ENCODE measurements around the gene UAP1. TPM values are rescaled to one million over a fixed set of nuclear protein-coding genes. Genes with fewer than 3 reads are reported as not detected.

The UAP1 gene
- total and polyA plus RNA-seq, 2 donors (not counting 1 experiment from before 2014, with no cell fraction given): 5.3 to 16.4 TPM

DNA sequence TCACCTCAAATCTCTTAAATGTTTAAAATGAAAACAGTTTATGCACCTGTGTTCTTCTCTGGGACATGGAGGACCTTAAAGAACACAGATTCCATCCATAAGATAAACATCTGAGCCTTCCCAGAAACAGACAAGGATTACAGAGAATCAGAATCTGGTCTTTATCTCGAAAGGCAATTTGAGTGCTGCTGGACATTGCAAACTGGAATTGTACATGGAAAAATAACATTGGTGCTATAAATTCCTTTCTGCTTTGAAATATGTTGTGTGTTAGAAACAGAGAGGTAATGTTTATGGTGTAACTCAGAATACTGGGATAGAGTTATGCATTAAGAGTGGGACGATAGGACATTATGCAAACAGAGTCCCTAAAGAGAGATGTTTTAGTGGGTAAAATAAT, 64.2 kb downstream of the UAP1 start:
- Mint-ChIP-seq H3K27me3 (peaks cover 32% of the 10 kb centered on the region), H3K4me3 (no peak overlapping the region), H3K27ac (no peak overlapping the region), H3K4me1 (no peaks in the 10 kb centered on the region), H3K9me3 (ENCODE audit: insufficient read depth) (no peaks in the 10 kb centered on the region)
- 80% methylated on average over 1 of the region's 2 CpGs for WGBS (ENCODE audit: insufficient coverage)
- intact Hi-C loops (cut with micrococcal nuclease): loop anchor here (2.0 to 5.0 kb wide), 2 partner anchors 569 to 833 kb away; no protein-coding TSS in a partner anchor
- DNase-seq (no peak), ATAC-seq (ENCODE audit: low read depth) (no peak)
- POLR2A ChIA-PET: no interaction called here
- Histone ChIP-seq H3K4me1 (ENCODE audit: control insufficient read depth in 2 of 2, insufficient read depth in 2 of 2, low read length in 2 of 2) (no peaks in the 10 kb centered on the region), H3K9ac (ENCODE audit: low read length) (no peak overlapping the region), H3K27ac (ENCODE audit: low read length in 2 of 2) (no peak overlapping the region), H3K79me2 (ENCODE audit: control insufficient read depth, insufficient read depth, low read length) (no peaks in the 10 kb centered on the region), H3K4me2 (replicated peaks; ENCODE audit: low read depth, low read length, poor library complexity, severe bottlenecking) (no peak overlapping the region), H3K27me3 (replicated peaks in 1 of 4; ENCODE audit: control extremely low read depth in 1 of 4, control insufficient read depth in 3 of 4, insufficient read depth in 4 of 4, low read length in 3 of 4) (peaks cover 0 to 11% (median 4%) of the 10 kb centered on the region in 4 experiments), H3K9me3 (ENCODE audit: control extremely low read depth in 1 of 3, control insufficient read depth in 2 of 3, insufficient read depth in 1 of 3, low read length in 2 of 3) (no peaks in the 10 kb centered on the region), H3K36me3 (replicated peaks in 1 of 2; ENCODE audit: control extremely low read depth in 1 of 2, control insufficient read depth in 1 of 2, extremely low read depth in 1 of 2, insufficient read depth in 2 of 2, low read length in 1 of 2) (no peaks in the 10 kb centered on the region), H4K20me1 (ENCODE audit: control insufficient read depth, insufficient read depth, low read length, poor library complexity, severe bottlenecking) (no peaks in the 10 kb centered on the region), H3K4me3 (ENCODE audit: control extremely low read depth in 1 of 5, extremely low read depth in 1 of 5, insufficient read depth in 1 of 5, low read depth in 2 of 5, low read length in 4 of 5) (no peak overlapping the region), H2AFZ (ENCODE audit: insufficient read depth, low read depth, low read length, poor library complexity, severe bottlenecking) (no peak overlapping the region)
- CTCF ChIA-PET: no interaction called here
- no peak for TF ChIP-seq EZH2 (IDR thresholded peaks at IDR 0.05; ENCODE audit: borderline replicate concordance, insufficient read depth, low read depth, low read length, poor library complexity, severe bottlenecking)
- TF ChIP-seq, protein P1, sequence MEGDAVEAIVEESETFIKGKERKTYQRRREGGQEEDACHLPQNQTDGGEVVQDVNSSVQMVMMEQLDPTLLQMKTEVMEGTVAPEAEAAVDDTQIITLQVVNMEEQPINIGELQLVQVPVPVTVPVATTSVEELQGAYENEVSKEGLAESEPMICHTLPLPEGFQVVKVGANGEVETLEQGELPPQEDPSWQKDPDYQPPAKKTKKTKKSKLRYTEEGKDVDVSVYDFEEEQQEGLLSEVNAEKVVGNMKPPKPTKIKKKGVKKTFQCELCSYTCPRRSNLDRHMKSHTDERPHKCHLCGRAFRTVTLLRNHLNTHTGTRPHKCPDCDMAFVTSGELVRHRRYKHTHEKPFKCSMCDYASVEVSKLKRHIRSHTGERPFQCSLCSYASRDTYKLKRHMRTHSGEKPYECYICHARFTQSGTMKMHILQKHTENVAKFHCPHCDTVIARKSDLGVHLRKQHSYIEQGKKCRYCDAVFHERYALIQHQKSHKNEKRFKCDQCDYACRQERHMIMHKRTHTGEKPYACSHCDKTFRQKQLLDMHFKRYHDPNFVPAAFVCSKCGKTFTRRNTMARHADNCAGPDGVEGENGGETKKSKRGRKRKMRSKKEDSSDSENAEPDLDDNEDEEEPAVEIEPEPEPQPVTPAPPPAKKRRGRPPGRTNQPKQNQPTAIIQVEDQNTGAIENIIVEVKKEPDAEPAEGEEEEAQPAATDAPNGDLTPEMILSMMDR (IDR thresholded peaks at IDR 0.05): no peak

DNA sequence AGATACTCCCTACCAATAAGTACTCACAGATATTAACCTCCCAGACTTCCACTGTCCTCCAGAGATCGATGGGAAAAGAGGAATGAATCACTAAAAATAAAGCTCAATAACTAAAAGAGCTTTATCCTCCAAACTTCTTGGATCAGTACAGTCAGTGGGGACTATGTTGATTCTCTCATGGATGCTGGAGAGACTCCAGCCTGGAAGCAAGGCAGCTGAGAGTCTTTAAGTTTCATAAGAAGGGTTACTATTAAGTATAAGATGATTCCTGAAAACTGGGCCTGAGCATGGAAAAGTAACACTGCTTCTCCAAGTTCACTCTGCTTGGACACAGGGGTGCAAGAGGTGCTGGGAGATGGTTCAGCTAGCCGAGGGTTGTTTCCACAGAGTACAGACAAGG, 64.6 kb downstream of the UAP1 start:
- no peak for ATAC-seq (ENCODE audit: low read depth)
- no peak overlapping the region for H3K27ac Mint-ChIP-seq
- DNase-seq: no peak
- no peaks in the 10 kb centered on the region for H3K9me3 Mint-ChIP-seq (ENCODE audit: insufficient read depth)
- Histone ChIP-seq H3K36me3 (replicated peaks in 1 of 2; ENCODE audit: control extremely low read depth in 1 of 2, control insufficient read depth in 1 of 2, extremely low read depth in 1 of 2, insufficient read depth in 2 of 2, low read length in 1 of 2) (no peaks in the 10 kb centered on the region), H3K4me2 (replicated peaks; ENCODE audit: low read depth, low read length, poor library complexity, severe bottlenecking) (no peak overlapping the region), H3K4me3 (ENCODE audit: control extremely low read depth in 1 of 5, extremely low read depth in 1 of 5, insufficient read depth in 1 of 5, low read depth in 2 of 5, low read length in 4 of 5) (no peak overlapping the region), H2AFZ (ENCODE audit: insufficient read depth, low read depth, low read length, poor library complexity, severe bottlenecking) (no peak overlapping the region), H4K20me1 (ENCODE audit: control insufficient read depth, insufficient read depth, low read length, poor library complexity, severe bottlenecking) (no peaks in the 10 kb centered on the region), H3K27ac (ENCODE audit: low read length in 2 of 2) (no peak overlapping the region), H3K4me1 (ENCODE audit: control insufficient read depth in 2 of 2, insufficient read depth in 2 of 2, low read length in 2 of 2) (no peaks in the 10 kb centered on the region), H3K9ac (ENCODE audit: low read length) (no peak overlapping the region), H3K27me3 (replicated peaks in 1 of 4; ENCODE audit: control extremely low read depth in 1 of 4, control insufficient read depth in 3 of 4, insufficient read depth in 4 of 4, low read length in 3 of 4) (peaks cover 0 to 15% (median 4%) of the 10 kb centered on the region in 4 experiments), H3K9me3 (ENCODE audit: control extremely low read depth in 1 of 3, control insufficient read depth in 2 of 3, insufficient read depth in 1 of 3, low read length in 2 of 3) (no peaks in the 10 kb centered on the region), H3K79me2 (ENCODE audit: control insufficient read depth, insufficient read depth, low read length) (no peaks in the 10 kb centered on the region)
- TF ChIP-seq, protein P1 (IDR thresholded peaks at IDR 0.05): no peak
- TF ChIP-seq EZH2 (IDR thresholded peaks at IDR 0.05; ENCODE audit: borderline replicate concordance, insufficient read depth, low read depth, low read length, poor library complexity, severe bottlenecking): no peak
- H3K4me1 Mint-ChIP-seq: no peaks in the 10 kb centered on the region
- ChIA-PET CTCF (interaction anchor here (1.3 to 1.8 kb wide), 2 partner anchors 14 to 570 kb away, joined by 4 to 5 read pairs; no protein-coding TSS in a partner anchor), POLR2A (no interaction called here)
- WGBS (ENCODE audit: insufficient coverage): 58% methylated on average over 1 of the region's 2 CpGs
- H3K27me3 Mint-ChIP-seq: peaks cover 32% of the 10 kb centered on the region
- intact Hi-C loops (cut with micrococcal nuclease): loop anchor here (2.0 to 5.0 kb wide), 2 partner anchors 569 to 834 kb away; no protein-coding TSS in a partner anchor
- H3K4me3 Mint-ChIP-seq: no peak overlapping the region
